Stimulated activated CD4-positive, alpha-beta T cell treated with anti-CD3 and anti-CD28 coated beads, TNF-alpha, amount 100 ng/mL, for 4 hours (primary cell): ENCODE measurements around the gene TNKS1BP1.
A peak's percentile ranks its signal among the peaks of the same experiment; 100 is the strongest.
"Not testable (repeated sequence)": the region's sequence is repeated elsewhere in the genome, so short reads cannot be mapped to it uniquely, and the experiment has no call there.

Experiments used
- DNase-seq, 3 experiments: peaks; one replicate each; pipeline ENCODE4 v3.0.0-alpha.2; 2020; ENCODE audit warnings: low read depth in 3 of 3

TNKS1BP1 gene

GRCh38 chr11:57324886-57325734, at the start of gene TNKS1BP1:
TNKS1BP1 (minus strand) TSS chr11:57324952; CDS start chr11:57321885, 3,067 bp downstream.
- peak; percentile 84 to 92 (median 90) for DNase-seq

DNA sequence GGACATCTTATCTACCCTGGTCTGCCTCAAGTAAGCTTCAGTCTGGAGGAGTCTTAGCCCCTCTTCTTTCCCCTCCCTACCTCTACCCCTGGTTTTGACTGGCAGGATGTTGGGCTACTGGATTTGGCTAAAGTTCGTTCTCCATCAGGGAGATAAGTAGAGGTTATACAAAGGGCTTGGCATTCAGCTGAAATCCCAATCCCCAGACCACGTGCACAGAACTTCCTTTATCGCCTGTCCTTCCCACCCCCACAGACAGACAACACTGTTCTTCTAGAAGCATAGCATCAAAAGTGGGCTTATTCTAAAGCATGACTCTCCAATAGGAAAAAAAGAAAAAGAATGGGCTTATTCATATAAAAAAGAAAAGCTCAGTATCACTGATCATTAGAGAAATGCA, 48.4 kb upstream of the TNKS1BP1 start:
- no peak for DNase-seq

DNA sequence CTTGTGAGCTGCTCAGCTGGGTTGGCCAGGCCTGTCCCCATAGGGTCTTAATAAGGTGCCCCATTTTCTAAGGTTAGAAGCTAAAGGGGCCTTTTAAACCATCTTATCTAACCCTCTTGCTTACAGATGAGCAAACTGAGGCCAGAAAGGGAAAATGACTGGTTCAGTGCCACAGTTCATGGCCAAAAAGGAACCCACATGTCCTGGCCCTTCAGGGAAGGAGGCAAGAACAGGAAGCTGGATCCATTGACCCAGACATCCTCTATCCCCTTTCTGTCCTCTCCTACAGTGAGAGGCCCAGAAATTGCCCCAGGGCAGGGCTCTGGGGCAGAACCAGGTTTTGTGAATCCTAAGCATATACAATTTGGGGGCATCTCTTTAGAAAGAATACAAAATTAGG, 46.2 kb upstream of the TNKS1BP1 start:
- DNase-seq = no peak

GRCh38 chr11:57370251-57370650, 45.5 kb upstream of the TNKS1BP1 start:
- DNase-seq = no peak

GRCh38 chr11:57368845-57369232, 44.1 kb upstream of the TNKS1BP1 start:
- no peak for DNase-seq

- DNase-seq = no peak
Observed at GRCh38 chr11:57368106-57368844, 43.5 kb upstream of the TNKS1BP1 start.

DNA sequence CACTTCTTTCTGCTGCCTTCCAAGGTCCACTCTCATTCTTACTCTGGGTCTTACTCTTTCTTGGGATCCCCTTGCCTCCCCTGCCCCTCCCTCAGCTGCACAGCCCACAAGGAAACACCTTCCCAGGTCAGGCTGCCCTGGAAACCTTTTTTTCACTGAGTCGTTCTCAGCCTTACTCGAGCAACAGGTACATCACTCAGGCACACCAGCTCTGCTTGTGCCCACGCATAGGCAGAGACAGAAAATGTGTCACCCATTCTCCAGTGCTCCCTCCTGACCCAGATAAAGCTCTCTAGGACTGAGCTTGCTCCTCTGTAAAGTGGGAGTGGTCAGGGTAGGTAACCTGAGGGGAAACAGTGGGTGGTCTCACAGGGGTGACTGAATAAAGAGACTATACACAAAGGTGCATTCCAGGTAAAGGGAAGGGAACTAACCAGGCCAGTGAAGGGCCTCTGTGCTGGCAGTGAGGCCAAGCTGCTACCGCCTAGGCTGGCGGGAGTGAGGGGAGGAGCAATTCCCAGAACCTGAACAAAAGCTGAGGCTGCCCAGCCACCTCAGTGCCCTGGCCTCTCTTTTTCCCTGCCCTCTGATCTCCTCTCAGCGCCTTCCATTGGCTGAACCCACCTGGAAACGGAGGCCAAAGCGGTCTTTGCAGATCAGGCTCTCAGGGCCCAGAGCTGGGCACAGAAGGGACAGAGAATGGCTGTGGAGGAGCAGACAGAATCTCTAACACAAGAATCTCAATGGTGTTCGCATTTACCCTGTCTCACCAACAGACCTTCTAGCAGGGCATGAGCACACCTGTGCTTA, 40.3 kb upstream of the TNKS1BP1 start:
- DNase-seq = no peak

DNA sequence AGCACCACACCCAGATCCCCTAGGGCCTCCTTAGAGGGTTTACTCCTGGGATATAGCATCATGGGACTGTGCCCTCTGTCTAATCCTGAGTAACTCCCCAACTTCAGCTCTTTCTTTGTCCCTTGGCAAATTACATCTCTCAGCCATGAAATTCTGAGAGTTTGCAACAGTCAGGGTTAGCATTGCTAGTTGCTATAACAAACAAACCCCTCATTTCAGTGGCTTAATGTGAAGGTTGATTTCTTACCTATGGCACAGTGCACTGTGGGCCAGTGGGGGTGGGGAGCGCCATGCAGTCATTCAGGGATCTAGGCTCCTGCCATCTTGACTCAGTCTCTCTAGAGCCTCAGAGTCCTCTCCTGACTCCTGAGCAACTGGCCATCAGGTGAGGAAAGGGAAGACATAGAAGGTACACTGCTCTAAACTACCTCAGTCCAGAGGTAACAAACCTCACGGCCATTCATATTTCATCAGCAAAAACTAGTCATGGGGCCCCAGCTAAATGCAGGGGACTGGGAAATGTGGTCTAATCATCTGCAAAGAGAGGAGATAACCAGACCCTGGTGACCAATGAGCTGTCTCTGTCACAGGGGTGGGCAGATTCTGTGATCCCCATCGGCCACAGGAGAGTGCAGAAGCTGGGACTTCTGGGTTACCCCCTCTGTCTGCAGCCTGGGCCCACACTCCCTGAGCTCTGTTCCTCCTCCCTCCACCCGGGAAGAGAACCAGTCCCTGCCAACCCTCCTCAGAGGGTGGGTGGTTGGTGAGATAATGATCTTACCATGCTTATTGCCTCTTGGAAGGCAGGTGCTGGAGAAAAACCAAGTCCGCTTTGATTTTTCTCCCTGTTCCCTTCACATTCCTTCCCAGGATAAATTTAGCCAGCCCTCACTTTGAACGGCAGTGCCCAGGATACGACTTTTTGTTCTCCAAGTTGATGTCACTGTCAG, 38.7 kb upstream of the TNKS1BP1 start:
- no peak for DNase-seq

DNA sequence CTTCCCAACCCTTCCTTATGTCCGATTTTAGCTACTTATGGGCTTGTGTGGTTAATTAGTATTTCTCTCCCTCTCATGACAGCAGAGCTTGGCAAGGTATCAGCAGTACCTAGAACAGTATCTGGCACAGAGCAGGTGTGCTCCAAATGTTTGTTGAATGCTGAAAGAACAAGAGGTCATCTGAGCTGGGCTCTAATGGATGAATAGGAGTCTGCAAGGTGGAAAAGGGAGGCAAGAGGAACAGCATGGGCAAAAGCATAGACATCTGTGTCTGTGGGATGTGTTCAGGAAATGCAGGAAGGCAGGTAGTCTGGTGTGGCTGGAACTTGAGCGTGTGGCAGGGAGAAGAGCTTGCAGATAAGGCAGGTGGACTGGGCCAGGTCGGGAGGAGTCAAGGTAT, 37.2 kb upstream of the TNKS1BP1 start:
- no peak for DNase-seq

GRCh38 chr11:57361420-57361819, 36.7 kb upstream of the TNKS1BP1 start:
- DNase-seq = not testable (repeated sequence)

DNA sequence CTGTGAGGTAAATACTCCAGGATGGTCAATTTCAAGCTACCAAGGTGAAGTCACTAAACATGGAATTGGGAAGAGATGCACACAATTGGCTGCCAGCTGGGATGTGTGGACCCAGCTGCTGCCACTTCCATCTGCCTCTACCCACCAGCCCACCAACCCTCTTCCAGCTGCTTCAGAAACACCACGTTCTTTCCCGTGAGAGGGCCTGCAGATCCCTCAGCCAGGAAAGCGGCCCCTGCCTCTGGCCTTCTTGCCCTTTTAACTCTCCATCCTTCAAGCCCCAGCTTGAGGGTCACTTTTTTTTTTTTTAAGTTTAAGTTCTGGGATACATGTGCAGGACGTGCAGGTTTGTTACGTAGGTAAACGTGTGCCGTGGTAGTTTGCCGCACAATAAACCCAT, 36.2 kb upstream of the TNKS1BP1 start:
- DNase-seq = no peak

DNA sequence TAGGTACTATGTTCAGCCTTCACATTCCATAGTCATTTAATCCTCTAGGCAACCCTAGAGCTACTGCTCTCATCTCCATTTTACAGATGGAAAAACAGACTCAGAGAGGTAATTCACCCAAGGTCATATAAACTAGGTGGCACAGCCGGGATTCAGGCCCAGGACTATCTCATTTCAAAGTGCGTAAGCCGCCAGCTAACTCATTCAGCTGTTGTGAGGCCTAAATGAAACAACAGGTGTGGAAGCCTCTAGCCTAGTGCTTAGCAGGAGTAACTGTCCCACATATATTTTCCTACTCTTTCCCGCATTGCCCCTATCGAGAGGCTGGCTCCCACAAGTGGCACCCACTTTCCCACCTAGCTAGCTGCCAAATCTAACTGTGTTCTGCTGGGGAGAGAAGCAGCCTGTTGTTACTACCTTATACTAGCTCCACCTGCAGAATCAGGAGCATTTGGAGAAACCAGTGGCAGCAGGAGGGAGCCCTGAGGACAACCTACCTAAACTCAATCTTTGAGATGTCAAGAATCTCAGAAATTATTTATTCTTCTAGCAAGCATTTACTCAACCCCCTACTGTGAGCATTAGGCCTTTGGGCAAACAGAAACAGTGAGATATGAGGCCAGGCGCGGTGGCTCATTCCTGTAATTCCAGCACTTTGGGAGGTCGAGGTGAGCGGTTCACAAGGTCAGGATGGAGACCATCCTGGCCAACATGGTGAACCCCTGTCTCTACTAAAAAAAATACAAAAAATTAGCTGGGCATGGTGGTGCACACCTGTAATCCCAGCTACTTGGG, 35.3 kb upstream of the TNKS1BP1 start:
- DNase-seq = no peak

- no peak for DNase-seq
Observed at GRCh38 chr11:57359396-57359795, 34.6 kb upstream of the TNKS1BP1 start.

DNA sequence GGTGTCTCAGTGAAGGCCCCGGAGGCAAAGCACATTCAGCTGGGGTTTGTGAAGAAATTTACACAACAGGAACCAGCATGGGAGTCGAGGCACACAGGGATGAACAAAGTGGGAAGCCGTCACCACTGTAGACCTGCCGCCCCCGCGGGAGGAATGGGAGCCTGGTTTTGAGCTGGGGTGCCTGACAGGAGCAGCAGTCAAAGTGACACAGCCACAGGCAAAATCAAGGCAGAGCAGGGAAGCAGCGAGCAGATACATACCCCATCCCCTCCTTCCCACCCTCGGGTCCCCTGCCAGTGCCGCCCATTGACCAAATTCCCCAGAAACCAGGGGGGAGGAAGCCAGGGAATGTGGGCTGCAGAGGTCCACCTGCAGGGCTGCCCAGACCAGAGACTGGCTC, 34.2 kb upstream of the TNKS1BP1 start:
- no peak for DNase-seq

DNA sequence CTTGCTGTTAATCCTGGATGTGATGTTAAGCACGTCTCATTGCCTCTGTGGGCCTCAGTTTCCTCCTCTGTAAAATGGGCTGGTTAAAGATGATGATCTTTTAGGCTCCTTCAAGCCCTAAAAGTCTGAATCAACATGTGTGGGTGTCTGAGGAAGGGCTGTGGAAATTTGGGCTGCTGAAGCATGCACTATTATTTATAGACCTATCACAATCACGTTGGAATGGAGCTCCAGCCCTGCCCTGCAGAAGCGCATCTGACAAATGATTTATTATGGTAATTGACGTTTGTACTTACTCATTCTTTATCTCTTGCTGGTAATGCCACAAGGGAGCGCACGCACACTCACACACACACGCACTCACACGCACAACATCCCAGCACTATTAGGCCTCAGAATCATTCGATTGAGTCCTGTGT, 33.8 kb upstream of the TNKS1BP1 start:
- DNase-seq = no peak

GRCh38 chr11:57357856-57358255, 33.1 kb upstream of the TNKS1BP1 start:
- DNase-seq = no peak

GRCh38 chr11:57357310-57357709, 32.6 kb upstream of the TNKS1BP1 start:
- DNase-seq = no peak

DNA sequence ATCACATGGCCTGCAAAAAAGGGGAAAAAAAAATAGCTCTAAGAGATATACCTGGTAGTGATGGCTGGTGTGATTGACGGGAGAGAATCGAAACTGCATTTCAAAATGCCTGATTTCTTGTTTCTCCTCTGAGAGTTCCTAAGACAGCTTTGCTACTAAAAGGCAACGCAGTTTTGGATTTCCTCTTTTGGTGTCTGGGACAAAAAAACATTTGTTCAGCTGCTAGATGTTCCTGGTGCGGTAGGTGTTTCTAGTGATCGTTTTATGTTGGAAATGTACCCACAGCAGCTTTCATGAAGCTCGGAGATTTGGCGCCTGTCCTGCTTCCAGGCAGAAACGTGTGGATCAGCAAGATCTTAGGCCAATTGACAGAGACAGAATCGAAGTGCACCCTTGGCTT, 31.5 kb upstream of the TNKS1BP1 start:
- no peak for DNase-seq

DNA sequence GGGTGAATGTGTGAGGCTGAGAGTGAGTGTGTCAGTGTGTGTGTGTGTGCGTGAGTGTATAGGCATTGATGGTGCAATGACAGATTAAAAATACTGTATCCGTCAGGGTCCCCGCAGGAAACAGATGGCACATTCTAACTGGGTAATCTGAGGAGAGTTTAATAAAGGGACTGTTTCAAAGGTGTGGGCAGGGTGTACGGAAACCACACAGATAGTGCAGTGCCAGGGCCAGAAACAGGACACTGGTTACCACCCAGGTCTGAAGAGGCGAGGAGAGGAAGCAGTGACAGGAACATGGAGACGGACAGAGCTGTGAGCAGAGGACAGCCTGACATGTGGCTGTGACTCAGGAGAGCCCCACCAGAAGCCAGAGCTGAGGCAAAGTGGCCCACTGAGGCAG, 29.9 kb upstream of the TNKS1BP1 start:
- no peak for DNase-seq

GRCh38 chr11:57353852-57354251, 29.1 kb upstream of the TNKS1BP1 start:
- no peak for DNase-seq
